D721Med (cell line): Measurements from ENCODE around the gene POLG.

Experiments
- DNase-seq: peaks from one replicate; pipeline ENCODE4 v3.0.0; 2011; ENCODE audit warnings: low spot score; ENCODE audit not compliant: insufficient read length
- FAIRE-seq: peaks from 2 replicates; lab custom pipeline; 2011; peaks lifted over from hg19 to GRCh38; lab: Jason Lieb, UNC
- TF ChIP-seq, protein P1 (sequence below): IDR thresholded peaks from 2 replicates; pipeline ENCODE4 v1.5.1; 2012; ENCODE audit warnings: mild to moderate bottlenecking, control low read depth; ENCODE audit not compliant: insufficient read depth; ENCODE audit errors: missing control alignments

The POLG gene

DNA sequence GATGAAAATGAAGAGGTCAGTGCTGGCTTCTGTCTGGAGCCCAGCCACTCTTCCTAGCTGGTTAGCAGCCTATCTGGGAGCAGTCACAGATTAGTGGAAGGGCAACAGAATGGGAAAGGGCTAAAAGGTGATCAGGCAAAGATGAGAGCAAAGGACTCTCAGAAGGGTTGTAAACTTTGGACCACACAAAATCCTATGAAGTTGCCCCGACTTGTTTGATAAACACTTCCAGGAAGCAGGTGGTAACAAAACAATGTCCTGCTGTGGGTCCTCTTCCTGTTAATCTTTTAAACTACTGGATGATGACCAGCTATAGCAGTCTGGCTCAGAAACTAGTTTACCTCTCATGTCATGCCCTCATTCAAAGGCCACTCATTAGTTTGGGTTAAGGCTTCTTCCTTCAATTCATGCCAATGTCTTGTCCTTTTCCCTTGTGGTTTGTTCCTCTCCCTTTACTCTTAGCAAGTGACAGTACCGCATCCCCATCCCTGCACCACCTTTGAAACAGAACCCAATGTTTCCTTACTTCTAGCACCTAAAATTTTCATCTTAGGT is 19.2 kb downstream of the POLG start:
- no peak for DNase-seq
- TF ChIP-seq, protein P1, sequence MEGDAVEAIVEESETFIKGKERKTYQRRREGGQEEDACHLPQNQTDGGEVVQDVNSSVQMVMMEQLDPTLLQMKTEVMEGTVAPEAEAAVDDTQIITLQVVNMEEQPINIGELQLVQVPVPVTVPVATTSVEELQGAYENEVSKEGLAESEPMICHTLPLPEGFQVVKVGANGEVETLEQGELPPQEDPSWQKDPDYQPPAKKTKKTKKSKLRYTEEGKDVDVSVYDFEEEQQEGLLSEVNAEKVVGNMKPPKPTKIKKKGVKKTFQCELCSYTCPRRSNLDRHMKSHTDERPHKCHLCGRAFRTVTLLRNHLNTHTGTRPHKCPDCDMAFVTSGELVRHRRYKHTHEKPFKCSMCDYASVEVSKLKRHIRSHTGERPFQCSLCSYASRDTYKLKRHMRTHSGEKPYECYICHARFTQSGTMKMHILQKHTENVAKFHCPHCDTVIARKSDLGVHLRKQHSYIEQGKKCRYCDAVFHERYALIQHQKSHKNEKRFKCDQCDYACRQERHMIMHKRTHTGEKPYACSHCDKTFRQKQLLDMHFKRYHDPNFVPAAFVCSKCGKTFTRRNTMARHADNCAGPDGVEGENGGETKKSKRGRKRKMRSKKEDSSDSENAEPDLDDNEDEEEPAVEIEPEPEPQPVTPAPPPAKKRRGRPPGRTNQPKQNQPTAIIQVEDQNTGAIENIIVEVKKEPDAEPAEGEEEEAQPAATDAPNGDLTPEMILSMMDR, result no peak
- FAIRE-seq, result no peak

DNA sequence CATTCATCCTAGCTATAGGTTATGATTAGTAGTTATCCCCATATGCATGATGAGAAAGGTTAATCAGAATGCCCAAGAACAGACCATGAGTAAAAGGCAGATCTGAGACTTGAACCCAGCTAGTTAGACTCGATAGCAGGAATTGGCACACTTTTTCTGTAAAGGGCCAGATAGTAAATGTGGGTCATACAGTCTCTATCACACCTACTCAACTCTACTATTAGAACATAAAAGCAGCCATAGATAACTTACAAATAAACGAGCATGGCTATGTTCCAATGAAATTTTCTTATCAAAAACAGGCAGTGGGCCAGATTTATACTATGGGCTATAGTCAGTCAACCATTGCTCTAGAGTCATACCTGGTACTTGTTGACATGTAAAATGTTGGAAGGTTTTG is 24.6 kb downstream of the POLG start:
- no peak for FAIRE-seq
- TF ChIP-seq, protein P1, result no peak
- no peak for DNase-seq

DNA sequence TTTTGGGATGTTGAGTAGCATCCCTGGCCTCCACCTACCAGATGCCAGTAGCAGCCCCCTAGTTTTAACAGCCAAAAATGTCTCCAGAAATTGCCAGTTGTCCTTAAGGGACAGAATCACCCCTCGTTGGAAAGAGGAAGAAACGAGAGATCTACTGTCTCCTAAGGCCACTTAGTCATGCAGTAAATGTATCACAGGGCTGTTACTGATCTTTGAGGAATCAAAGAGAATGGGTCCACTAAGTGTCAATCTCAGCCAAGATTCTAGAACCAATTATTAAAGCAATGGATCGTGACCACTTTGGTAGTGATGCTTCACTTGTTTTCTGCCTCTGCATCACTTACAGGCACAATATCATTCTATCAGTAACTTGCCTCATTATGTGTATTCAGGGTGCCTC is 26.4 kb downstream of the POLG start:
- no peak for FAIRE-seq
- TF ChIP-seq, protein P1, result no peak
- DNase-seq, result no peak

DNA sequence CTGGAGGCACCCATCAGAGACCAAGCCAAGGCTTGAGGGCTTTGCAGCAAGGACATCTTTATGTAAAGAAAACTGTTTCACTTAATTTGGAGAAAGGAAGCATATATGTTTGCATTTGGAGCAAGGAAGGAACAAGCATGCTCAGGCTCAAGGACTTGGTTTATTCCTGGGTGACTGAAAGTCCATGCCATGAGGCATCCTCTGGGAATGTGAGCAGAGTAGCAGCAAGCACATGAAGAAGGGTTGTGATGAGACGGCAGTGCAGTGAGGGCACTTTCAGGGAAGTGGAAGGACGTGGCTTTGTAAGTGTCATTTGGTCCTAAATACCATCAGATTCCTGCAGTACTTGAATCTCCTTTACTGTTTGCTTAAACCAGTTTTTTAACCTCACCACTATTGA is 26.8 kb downstream of the POLG start:
- TF ChIP-seq, protein P1, result no peak
- no peak for FAIRE-seq
- no peak for DNase-seq

DNA sequence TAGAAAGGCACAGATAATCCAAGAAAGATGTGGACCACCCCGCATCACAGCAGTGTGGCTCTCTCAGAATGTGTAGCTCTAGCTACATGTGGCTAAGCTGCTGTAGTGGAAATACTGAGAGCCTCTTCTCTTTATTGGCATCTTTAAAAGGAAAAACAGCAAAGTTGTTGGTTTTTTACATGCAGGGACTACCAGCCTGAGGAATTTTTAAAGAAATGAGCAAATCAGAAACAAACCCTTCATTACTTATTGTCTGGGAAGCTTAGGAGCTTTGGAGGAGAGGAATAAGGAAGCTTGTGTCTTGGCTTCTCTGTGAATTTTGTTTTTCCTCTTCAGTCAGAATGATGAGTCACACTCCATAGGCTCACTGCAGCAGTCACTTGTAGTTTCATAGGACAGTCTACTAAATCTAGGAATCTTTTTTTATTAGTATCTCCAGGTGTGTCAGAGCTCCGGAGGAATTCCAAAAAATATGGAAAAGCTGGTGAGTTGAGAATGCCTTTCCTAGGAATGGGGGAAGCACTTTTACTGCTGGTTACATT is 27.5 kb downstream of the POLG start:
- no peak for DNase-seq
- no peak for FAIRE-seq
- TF ChIP-seq, protein P1, result no peak

DNA sequence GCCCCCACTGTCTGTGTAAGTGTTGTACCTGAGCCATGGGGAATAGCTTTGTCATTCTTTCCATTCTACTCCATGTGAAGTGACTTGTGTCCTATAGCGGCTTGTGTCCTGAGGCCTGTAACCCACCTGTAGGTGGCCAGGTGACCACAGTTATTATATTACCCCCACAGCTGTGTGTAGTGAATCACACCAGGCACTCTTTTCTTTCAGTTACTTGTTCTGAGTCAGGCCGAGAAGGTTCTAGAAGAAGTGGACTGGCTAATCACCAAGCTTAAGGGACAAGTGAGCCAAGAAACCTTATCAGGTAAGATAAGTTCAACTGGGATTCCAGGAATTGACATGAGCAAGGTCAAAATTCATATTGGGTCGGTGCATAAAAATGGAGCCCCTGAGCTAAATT is 29.2 kb downstream of the POLG start:
- no peak for DNase-seq
- TF ChIP-seq, protein P1, result no peak
- FAIRE-seq, result no peak

DNA sequence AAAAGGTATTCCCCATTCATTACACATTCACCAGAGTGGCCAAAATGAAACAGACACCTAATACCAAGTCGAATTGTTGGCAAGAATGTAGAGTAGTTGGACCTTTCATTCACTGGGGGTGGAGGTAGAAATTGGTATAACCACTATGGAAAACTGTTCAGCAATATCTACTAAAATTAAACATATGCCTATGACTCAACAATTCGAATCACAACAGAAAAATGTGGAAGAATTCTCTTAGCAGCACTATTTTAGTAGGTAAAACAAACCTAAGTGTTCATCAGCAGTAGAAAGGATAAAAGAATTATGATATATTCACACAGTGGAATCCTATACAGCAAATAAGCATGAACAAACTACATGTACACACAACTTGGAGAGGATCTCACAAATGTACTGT is 30.6 kb downstream of the POLG start:
- no peak for DNase-seq
- FAIRE-seq, result no peak
- TF ChIP-seq, protein P1, result no peak
